ENCODE data around the gene ZWINT.

ZWINT gene

DNA sequence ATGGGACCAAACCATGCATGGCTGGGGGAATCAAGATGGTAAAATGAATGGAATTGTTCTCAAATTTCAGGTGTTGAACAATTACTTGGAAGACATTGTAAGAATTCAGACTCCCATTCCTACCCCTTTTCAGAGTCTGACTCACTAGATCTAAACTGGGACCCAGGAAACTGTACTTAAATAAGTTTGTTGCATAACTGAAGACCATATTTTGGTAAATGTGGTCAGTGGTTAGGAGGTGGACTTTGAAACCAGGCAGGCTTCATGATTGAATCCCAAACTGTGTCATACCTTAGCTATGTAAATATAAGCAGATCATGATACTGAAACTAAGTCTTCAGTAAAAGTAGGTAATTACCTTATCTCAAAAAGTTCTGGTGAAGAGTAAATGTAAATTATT is 41.7 kb downstream of the ZWINT start:
- H3K4me3 ChIP-seq (ENCODE audit: low read depth, low read length), result no peak overlapping the region
- TF ChIP-seq, protein P1, sequence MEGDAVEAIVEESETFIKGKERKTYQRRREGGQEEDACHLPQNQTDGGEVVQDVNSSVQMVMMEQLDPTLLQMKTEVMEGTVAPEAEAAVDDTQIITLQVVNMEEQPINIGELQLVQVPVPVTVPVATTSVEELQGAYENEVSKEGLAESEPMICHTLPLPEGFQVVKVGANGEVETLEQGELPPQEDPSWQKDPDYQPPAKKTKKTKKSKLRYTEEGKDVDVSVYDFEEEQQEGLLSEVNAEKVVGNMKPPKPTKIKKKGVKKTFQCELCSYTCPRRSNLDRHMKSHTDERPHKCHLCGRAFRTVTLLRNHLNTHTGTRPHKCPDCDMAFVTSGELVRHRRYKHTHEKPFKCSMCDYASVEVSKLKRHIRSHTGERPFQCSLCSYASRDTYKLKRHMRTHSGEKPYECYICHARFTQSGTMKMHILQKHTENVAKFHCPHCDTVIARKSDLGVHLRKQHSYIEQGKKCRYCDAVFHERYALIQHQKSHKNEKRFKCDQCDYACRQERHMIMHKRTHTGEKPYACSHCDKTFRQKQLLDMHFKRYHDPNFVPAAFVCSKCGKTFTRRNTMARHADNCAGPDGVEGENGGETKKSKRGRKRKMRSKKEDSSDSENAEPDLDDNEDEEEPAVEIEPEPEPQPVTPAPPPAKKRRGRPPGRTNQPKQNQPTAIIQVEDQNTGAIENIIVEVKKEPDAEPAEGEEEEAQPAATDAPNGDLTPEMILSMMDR (IDR thresholded peaks at IDR 0.05; ENCODE audit: borderline replicate concordance, insufficient read depth, low read depth, low read length), result no peak

DNA sequence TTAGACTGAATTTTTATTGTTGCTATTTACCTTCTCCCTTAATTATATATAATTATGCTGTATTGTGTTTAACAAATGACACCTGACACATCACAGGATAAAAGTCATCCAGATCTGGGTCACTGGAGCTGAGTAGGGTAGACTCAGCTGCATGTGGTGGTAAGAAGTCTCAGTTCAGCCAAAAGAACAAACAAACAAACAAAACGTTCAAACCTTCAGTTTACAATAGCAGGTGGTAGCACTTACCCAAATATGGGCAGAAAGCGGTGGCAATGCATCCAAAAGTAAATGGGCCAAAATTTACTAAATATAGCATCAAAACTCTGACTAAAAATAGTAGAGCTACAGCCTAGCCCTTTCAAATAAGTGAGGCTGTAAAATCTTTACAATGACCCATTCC is 42.2 kb downstream of the ZWINT start:
- TF ChIP-seq, protein P1 (IDR thresholded peaks at IDR 0.05; ENCODE audit: borderline replicate concordance, insufficient read depth, low read depth, low read length), result no peak
- no peak overlapping the region for H3K4me3 ChIP-seq (ENCODE audit: low read depth, low read length)

DNA sequence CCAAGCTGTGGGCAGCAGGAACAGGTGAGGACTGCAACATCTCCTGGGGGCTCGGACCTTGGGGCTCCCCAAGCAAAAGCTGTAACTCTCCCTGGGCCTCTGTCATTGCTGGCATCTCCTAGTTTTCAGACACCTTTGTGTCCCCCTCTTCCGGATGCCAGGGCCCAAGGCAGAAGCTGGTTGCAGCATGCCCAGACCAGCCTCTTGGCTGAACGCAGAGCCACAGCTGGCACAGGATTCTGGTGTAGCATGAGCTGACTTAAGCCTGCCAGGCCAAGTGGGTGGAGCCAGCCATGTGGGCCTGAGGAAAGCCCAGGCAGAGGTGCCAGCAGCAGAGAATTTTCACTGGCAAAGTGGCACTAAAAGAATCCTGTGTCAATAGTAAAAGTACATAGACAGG is 43.5 kb downstream of the ZWINT start:
- TF ChIP-seq, protein P1 (IDR thresholded peaks at IDR 0.05; ENCODE audit: borderline replicate concordance, insufficient read depth, low read depth, low read length), result no peak
- no peak overlapping the region for H3K4me3 ChIP-seq (ENCODE audit: low read depth, low read length)

DNA sequence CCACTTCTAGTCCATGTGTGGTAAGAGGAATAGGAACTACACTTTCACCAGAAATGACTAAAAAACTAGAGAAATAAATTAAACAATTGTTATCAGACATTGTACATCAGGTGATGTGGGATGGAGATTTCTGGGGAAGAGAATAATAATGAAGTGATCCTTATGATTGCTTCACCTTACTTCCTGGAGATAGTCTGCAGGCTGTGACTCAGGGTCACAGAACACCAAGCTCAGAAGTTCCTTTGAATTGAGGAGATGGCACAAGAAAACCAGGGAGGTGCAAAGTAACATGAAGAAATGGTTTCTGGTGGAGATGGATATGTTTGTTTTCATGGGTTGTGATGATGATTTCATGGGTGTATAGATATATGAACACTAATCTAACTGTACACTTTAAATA is 44.5 kb downstream of the ZWINT start:
- TF ChIP-seq, protein P1 (IDR thresholded peaks at IDR 0.05; ENCODE audit: borderline replicate concordance, insufficient read depth, low read depth, low read length), result no peak
- H3K4me3 ChIP-seq (ENCODE audit: low read depth, low read length), result no peak overlapping the region

Data from GM12875 (cell line).